Hindlimb muscle (tissue), 1 donor: ENCODE measurements around the gene LPP. TPM values are rescaled to one million over a fixed set of nuclear protein-coding genes. Genes with fewer than 3 reads are reported as not detected.
"Not testable (repeated sequence)": the region's sequence is repeated elsewhere in the genome, so short reads cannot be mapped to it uniquely, and the experiment has no call there.

Source experiments
- DNase-seq: peaks from one replicate; pipeline ENCODE4 v3.0.0-alpha.2; 2013
- polyA plus RNA-seq: library from polyadenylated mRNA; unstranded; fragments of 120-200 nt; gene quantifications from one replicate; pipeline ENCODE4 v1.2.1, GENCODE V29; 2013; ENCODE audit not compliant: insufficient read length

LPP gene
- polyA plus RNA-seq, 1 donor: 12.7 TPM

DNA sequence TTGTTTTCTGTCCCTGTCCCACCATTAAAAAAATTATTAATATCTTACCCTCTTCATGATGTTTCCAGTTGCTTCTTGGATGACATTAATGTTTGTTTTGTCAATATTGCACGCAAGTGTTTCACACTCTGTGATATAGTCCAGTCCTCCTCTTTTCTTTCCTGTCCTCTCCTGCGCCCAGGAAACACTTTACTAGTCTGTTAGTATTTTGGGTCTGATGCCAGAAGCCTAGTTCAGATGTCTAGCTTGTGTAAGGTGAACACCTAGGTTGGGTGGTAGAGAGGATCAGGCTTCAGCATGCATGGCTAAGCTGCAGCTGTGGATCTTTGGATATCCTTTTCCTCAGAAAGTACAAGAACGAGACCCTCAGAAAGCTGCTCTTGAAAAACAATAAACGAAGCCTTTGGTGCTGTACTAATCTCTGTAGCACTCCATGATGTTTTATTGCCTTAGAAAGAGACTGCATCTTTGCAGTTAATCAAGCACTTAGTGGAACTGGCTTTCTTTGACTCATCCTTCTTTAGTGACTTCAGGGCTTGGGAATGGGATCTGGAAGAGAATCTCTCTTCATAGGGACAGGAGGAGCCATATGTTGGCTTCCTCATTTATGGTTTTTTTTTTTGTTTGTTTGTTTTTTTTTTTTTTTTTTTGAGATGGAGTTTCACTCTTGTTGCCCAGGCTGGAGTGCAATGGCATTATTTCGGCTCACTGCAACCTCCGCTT lies 253.4 kb downstream of the LPP start:
- DNase-seq: no peak

DNA sequence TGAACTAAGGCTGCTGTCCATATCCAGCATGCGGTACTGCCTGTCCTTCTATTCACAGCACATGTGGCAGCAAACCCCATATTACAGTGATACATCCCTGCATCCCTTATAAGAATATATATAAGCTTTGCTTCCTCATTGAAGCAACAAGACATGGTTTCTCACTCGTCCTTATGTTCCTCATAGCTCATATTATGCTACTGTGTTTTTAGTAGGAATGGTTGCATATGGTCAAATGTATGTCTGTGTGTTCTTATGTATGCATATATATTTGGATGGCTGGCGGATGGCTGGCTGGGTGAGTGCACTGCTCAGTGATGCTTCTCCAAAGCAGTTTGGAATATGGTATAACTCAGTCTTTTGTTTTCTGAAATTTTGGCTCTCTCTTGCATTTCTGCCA lies 254.9 kb downstream of the LPP start:
- DNase-seq: no peak

GRCh38 chr3:188411750-188412149 lies 257.8 kb downstream of the LPP start:
- no peak for DNase-seq

GRCh38 chr3:188415196-188415595 lies 261.2 kb downstream of the LPP start:
- DNase-seq: no peak

DNA sequence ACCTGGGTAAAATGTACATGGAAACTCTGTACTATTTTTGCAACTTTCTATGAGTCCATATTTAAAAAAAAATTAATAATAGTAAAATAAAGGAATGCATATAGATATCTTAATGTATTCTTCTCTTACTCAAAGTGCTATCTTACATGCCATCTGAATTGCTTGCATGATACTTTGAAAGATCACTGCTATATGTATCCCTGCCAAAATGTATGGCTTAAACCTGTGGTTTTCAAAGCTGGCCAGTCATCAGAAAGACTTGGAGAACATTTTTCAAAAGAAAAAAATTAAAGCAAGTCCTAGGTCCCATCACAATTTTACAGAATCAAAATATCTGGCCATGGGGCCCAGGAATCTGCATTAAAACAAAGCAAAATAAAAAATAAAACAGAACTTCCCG lies 262.1 kb downstream of the LPP start:
- no peak for DNase-seq

DNA sequence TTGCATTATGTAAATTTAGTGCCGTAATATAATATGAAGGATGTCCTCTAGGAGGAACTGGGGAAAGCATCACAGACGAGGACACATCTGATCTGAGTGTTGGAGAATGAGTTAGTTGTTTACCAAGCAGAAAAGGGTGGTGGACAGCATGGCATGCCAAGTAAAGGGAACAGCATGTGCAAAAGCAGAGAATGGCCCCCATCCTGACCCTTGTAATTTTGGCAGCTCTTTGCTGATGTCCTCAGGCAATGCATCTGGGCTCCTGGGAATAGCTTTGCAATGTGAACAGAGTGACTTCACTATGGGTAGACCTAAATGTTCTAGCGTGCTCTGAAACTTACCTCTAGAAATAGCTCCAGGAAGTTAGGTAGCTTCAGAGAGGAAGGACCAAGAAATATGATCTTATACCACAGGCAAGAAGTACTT lies 263.3 kb downstream of the LPP start:
- no peak for DNase-seq

- no peak for DNase-seq
Measured at GRCh38 chr3:188417766-188418165, 263.8 kb downstream of the LPP start.

- no peak for DNase-seq
Measured at GRCh38 chr3:188421151-188421821, 267.3 kb downstream of the LPP start.

GRCh38 chr3:188421836-188422540 lies 268.0 kb downstream of the LPP start:
- peak; percentile 40 for DNase-seq

GRCh38 chr3:188427981-188428380 lies 274.0 kb downstream of the LPP start:
- not testable (repeated sequence) for DNase-seq

- DNase-seq: no peak
Measured at GRCh38 chr3:188431040-188431439, 277.1 kb downstream of the LPP start.

DNA sequence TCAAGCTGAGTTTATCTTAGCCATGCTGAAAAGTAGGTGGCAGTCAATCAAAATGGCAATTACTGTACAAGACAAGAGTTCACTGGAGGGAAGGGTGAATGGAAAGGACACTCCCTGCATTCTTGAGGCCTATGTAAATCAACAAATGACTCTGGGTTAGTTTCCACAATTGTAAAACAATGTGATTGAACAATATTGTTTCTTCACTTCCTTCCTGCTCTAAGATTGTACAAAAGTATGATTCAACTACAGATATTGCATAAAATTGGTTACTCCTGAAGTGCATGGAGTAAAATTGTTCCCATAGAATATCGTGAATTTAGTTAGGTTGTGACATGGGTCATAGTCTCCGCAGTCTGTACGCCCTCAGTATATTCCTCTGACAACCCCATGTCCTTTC lies 277.6 kb downstream of the LPP start:
- DNase-seq: no peak

GRCh38 chr3:188432802-188433520 lies 279.0 kb downstream of the LPP start:
- no peak for DNase-seq

- no peak for DNase-seq
Measured at GRCh38 chr3:188433521-188434150, 279.7 kb downstream of the LPP start.

DNA sequence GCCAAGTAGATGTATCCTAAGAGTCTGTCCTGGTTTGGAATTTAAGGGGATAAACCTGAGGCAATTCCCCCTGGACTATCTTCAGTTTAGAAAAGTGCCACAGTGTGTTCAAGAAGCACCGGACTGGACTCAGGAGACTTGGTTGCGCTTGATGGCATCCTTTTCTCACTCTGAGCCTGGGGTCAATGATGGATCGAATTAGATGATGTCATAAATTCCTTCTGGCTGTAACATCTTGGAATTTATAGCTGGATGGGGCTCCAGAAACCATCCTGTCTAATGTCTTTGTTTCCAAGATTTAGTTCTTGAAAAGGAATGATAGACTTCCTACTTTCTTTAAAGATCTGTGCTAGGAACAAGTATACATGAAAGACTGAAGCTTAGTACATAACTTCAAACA lies 280.6 kb downstream of the LPP start:
- no peak for DNase-seq

GRCh38 chr3:188435266-188435665 lies 281.3 kb downstream of the LPP start:
- no peak for DNase-seq

GRCh38 chr3:188437926-188438325 lies 284.0 kb downstream of the LPP start:
- no peak for DNase-seq

DNA sequence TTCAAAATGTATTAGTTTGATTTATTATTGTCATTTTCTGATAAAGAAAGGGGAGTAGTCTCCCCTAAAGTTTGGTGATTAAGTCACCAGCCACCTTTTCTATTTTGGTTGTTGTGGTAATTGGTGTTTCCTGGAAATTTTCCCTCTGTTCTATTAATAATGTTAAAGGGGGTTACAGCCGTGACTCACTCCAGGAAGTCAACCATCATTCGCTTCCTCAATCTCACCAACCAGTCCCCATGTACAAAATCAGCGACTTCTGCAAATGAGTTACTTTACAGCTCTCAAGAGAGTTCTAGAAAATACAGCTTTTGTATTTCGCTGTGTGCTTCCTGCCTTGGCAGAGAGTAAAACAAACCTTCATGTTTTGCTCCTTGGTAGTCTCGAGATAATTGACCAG lies 285.1 kb downstream of the LPP start:
- DNase-seq: no peak

GRCh38 chr3:188440340-188440972 lies 286.5 kb downstream of the LPP start:
- no peak for DNase-seq

DNA sequence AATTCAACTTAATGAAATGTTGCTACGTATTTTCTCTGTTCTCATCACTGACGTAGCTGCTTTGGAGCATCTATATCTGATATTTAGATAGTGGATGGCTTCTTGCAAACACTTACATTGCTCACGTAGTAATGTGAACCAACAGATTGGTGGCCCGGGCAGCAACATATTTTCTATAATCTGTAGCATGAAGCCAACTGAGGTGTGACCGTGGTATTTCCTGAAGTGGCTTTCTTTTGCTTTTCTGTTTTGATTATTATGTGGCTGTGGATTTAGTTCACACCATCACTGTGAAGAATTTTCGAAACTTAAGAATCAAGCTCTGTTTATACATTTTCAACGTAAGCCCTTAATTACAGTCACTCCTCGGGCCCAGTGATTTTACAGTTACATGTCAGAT lies 288.5 kb downstream of the LPP start:
- no peak for DNase-seq

DNA sequence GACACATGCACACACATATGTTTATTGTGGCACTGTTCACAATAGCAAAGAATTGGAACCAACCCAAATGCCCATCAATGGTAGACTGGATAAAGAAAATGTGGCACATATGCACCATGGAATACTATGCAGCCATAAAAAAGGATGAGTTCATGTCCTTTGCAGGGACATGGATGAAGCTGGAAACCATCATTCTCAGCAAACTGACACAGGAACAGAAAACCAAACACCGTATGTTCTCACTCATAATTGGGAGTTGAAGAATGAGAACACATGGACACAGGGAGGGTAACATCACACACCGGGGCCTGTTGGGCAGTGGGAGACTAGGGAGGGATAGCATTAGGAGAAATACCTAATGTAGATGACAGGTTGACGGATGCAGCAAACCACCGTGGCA lies 291.2 kb downstream of the LPP start:
- DNase-seq: not testable (repeated sequence)

GRCh38 chr3:188446014-188446413 lies 292.1 kb downstream of the LPP start:
- no peak for DNase-seq
